Measurements from ENCODE around the gene KIF26B. TPM values are rescaled to one million over a fixed set of nuclear protein-coding genes. Genes with fewer than 3 reads are reported as not detected.
"Not testable (repeated sequence)": the region's sequence is repeated elsewhere in the genome, so short reads cannot be mapped to it uniquely, and the experiment has no call there.

Gene KIF26B
- polyA plus RNA-seq, 2 donors = 0.04 to 0.12 TPM

GRCh38 chr1:245327360-245327759 lies 172.6 kb downstream of the KIF26B start:
- WGBS, 2 donors = 72 to 73% methylated on average over 3 of the region's 3 CpGs
- Histone ChIP-seq H3K4me3 (ENCODE audit: low read depth in 1 of 2, low read length in 2 of 2) (no peak overlapping the region), H3K4me1 (ENCODE audit: control insufficient read depth in 2 of 2, insufficient read depth in 2 of 2, low read length in 1 of 2) (no peaks in the 10 kb centered on the region), H3K9me3 (ENCODE audit: control insufficient read depth in 2 of 2, insufficient read depth in 1 of 2, low read depth in 1 of 2, low read length in 1 of 2) (no peaks in the 10 kb centered on the region), H3K36me3 (ENCODE audit: control insufficient read depth in 2 of 2, insufficient read depth in 2 of 2, low read length in 1 of 2) (no peaks in the 10 kb centered on the region), H3K27ac (ENCODE audit: low read depth in 2 of 2, low read length in 1 of 2) (no peak overlapping the region), H3K27me3 (ENCODE audit: control insufficient read depth in 1 of 2, insufficient read depth in 2 of 2, low read length in 2 of 2) (no peaks in the 10 kb centered on the region)

GRCh38 chr1:245327842-245328241 lies 173.1 kb downstream of the KIF26B start:
- H3K9me3 ChIP-seq (ENCODE audit: control insufficient read depth in 2 of 2, insufficient read depth in 1 of 2, low read depth in 1 of 2, low read length in 1 of 2) = no peaks in the 10 kb centered on the region
- no peaks in the 10 kb centered on the region for H3K4me1 ChIP-seq (ENCODE audit: control insufficient read depth in 2 of 2, insufficient read depth in 2 of 2, low read length in 1 of 2)
- H3K27me3 ChIP-seq (ENCODE audit: control insufficient read depth in 1 of 2, insufficient read depth in 2 of 2, low read length in 2 of 2) = no peaks in the 10 kb centered on the region
- no peaks in the 10 kb centered on the region for H3K36me3 ChIP-seq (ENCODE audit: control insufficient read depth in 2 of 2, insufficient read depth in 2 of 2, low read length in 1 of 2)
- no peak overlapping the region for H3K27ac ChIP-seq (ENCODE audit: low read depth in 2 of 2, low read length in 1 of 2)
- H3K4me3 ChIP-seq (ENCODE audit: low read depth in 1 of 2, low read length in 2 of 2) = no peak overlapping the region
- WGBS, 2 donors = 91 to 96% methylated on average over 4 of the region's 4 CpGs

DNA sequence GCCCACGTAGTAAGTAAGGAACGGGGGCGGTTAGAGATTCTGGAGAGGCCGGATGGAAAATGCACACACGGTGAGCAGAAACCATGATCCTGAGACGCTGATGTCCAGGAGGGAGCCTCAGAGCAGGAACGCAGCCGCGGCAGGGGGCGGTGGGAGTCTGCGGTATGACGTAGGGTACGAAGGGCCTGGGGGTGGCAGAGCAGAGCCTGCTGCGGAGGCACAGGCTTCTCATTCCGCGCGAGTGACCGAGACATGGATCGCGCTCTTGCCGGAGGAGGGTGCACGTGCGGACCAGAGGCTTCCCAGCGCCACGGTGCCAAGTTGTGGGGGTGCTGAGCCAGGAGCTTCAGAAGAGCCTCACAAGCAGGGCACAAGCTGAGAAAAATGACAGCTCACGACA lies 176.2 kb downstream of the KIF26B start:
- WGBS, 2 donors = 95 to 96% methylated on average over 26 of the region's 26 CpGs
- H3K9me3 ChIP-seq (ENCODE audit: control insufficient read depth in 2 of 2, insufficient read depth in 1 of 2, low read depth in 1 of 2, low read length in 1 of 2) = no peaks in the 10 kb centered on the region

DNA sequence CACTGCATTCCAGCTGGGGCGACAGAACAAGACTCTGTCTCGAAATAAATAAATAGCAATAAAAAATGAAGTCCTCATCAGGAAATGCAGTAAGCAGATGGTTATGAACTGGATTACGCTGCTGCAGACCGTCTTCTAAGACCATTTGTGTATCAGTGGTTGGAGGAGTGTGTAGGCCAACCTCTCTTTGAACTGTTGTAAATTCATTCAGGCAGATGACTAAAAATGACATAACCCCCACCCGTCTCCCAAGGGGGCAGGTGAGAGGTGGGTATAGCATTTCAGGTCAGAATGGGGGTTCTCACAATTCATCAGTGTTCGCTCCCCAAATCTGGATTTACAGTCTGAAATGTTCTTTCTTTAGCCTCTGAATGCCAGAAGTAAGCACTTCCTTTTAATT lies 177.3 kb downstream of the KIF26B start:
- H3K4me3 ChIP-seq (ENCODE audit: low read depth in 1 of 2, low read length in 2 of 2) = no peak overlapping the region
- H3K36me3 ChIP-seq (ENCODE audit: control insufficient read depth in 2 of 2, insufficient read depth in 2 of 2, low read length in 1 of 2) = no peaks in the 10 kb centered on the region
- H3K27ac ChIP-seq (ENCODE audit: low read depth in 2 of 2, low read length in 1 of 2) = no peak overlapping the region
- H3K4me1 ChIP-seq (ENCODE audit: control insufficient read depth in 2 of 2, insufficient read depth in 2 of 2, low read length in 1 of 2) = peaks cover 0 to 5% of the 10 kb centered on the region in 2 donors
- no peaks in the 10 kb centered on the region for H3K27me3 ChIP-seq (ENCODE audit: control insufficient read depth in 1 of 2, insufficient read depth in 2 of 2, low read length in 2 of 2)
- no peaks in the 10 kb centered on the region for H3K9me3 ChIP-seq (ENCODE audit: control insufficient read depth in 2 of 2, insufficient read depth in 1 of 2, low read depth in 1 of 2, low read length in 1 of 2)
- 90 to 93% methylated on average over 6 of the region's 6 CpGs for WGBS, 2 donors

More for the DNA sequence above, 176.2 kb downstream of the KIF26B start:
- Histone ChIP-seq H3K4me3 (ENCODE audit: low read depth in 1 of 2, low read length in 2 of 2) (no peak overlapping the region), H3K27ac (ENCODE audit: low read depth in 2 of 2, low read length in 1 of 2) (no peak overlapping the region), H3K27me3 (ENCODE audit: control insufficient read depth in 1 of 2, insufficient read depth in 2 of 2, low read length in 2 of 2) (no peaks in the 10 kb centered on the region), H3K4me1 (ENCODE audit: control insufficient read depth in 2 of 2, insufficient read depth in 2 of 2, low read length in 1 of 2) (no peaks in the 10 kb centered on the region), H3K36me3 (ENCODE audit: control insufficient read depth in 2 of 2, insufficient read depth in 2 of 2, low read length in 1 of 2) (no peaks in the 10 kb centered on the region)

DNA sequence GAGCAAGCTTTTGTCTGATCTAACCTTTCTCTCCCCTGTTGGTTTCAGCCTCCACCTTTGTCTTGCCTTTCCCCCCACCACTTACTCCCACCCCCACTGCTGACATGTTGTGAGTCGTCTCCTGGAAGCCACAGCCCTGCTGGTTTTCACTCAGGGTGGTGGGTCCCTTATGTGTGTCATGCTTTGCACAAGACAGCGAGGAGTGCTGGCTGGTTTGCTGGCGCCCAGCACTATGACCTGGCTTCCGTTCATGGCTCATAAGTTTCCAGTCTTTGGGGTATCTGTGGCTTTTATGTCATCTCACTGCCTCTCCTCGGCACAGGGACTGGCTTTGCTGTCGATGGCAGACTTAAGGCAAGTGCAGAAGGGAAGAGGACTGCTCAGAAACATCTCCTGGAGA lies 177.7 kb downstream of the KIF26B start:
- Histone ChIP-seq H3K4me1 (ENCODE audit: control insufficient read depth in 2 of 2, insufficient read depth in 2 of 2, low read length in 1 of 2) (peaks cover 0 to 5% of the 10 kb centered on the region in 2 donors), H3K27ac (ENCODE audit: low read depth in 2 of 2, low read length in 1 of 2) (no peak overlapping the region), H3K27me3 (ENCODE audit: control insufficient read depth in 1 of 2, insufficient read depth in 2 of 2, low read length in 2 of 2) (no peaks in the 10 kb centered on the region), H3K9me3 (ENCODE audit: control insufficient read depth in 2 of 2, insufficient read depth in 1 of 2, low read depth in 1 of 2, low read length in 1 of 2) (no peaks in the 10 kb centered on the region), H3K4me3 (ENCODE audit: low read depth in 1 of 2, low read length in 2 of 2) (no peak overlapping the region), H3K36me3 (ENCODE audit: control insufficient read depth in 2 of 2, insufficient read depth in 2 of 2, low read length in 1 of 2) (no peaks in the 10 kb centered on the region)
- 72 to 79% methylated on average over 6 of the region's 6 CpGs for WGBS, 2 donors

DNA sequence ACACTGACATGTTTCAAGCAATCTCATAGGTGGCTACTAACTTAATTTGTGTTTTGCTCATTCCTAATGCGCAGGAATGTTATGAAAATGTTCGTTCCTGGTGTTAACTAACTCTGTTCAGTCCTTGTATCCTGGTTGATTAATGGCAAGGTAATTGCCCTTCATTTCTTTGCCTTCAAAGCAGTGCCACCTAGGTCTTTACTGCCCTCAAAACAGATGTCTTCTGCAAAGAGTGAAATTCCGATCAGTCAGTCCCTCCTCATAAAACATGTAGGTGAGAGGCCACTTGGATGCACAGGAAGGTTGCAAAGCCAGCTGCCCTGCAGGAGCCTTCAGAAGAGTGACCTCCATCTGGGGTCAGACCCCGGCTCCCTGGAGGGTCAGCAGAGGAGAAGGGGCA lies 179.4 kb downstream of the KIF26B start:
- peaks cover 0 to 5% of the 10 kb centered on the region in 2 donors for H3K4me1 ChIP-seq (ENCODE audit: control insufficient read depth in 2 of 2, insufficient read depth in 2 of 2, low read length in 1 of 2)
- no peak overlapping the region for H3K4me3 ChIP-seq (ENCODE audit: low read depth in 1 of 2, low read length in 2 of 2)
- 80 to 89% methylated on average over 4 of the region's 4 CpGs for WGBS, 2 donors
- H3K27me3 ChIP-seq (ENCODE audit: control insufficient read depth in 1 of 2, insufficient read depth in 2 of 2, low read length in 2 of 2) = no peaks in the 10 kb centered on the region
- H3K36me3 ChIP-seq (ENCODE audit: control insufficient read depth in 2 of 2, insufficient read depth in 2 of 2, low read length in 1 of 2) = no peaks in the 10 kb centered on the region
- no peak overlapping the region for H3K27ac ChIP-seq (ENCODE audit: low read depth in 2 of 2, low read length in 1 of 2)
- no peaks in the 10 kb centered on the region for H3K9me3 ChIP-seq (ENCODE audit: control insufficient read depth in 2 of 2, insufficient read depth in 1 of 2, low read depth in 1 of 2, low read length in 1 of 2)

DNA sequence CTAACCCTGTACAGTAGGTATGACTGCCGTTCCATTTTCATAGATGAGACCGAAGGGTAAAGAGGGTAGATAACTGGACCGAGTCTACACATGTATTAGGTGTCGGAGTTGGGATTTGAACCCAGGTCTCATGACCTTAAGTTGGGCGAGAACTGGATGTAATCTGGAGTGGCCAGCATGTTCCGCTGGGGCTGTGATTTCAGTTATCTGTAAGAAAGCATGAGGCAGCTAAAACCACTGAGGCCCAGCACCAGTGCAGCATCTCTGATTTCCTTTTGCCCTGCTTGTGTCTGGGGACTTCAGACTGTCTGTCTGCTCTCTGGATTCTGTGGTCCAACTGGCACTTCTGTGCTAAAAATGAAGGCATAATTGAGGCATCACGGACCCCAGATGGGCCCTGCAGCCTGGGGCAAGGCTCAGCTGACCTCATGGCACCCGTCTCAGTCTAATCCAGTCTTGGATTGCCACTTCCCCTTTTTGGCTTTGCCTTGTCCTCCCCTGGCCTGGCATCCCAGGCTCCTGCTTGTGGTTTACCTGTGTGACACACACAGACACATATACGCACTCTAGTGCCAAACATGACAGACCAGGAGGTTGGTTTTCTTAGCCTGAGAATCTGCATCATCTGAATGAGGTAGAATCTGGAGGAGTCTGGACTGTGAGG lies 180.2 kb downstream of the KIF26B start:
- WGBS, 2 donors = 91 to 94% methylated on average over 9 of the region's 9 CpGs
- no peaks in the 10 kb centered on the region for H3K27me3 ChIP-seq (ENCODE audit: control insufficient read depth in 1 of 2, insufficient read depth in 2 of 2, low read length in 2 of 2)
- no peaks in the 10 kb centered on the region for H3K9me3 ChIP-seq (ENCODE audit: control insufficient read depth in 2 of 2, insufficient read depth in 1 of 2, low read depth in 1 of 2, low read length in 1 of 2)

GRCh38 chr1:245335684-245336083 lies 180.9 kb downstream of the KIF26B start:
- H3K9me3 ChIP-seq (ENCODE audit: control insufficient read depth in 2 of 2, insufficient read depth in 1 of 2, low read depth in 1 of 2, low read length in 1 of 2); H3K27me3 ChIP-seq (ENCODE audit: control insufficient read depth in 1 of 2, insufficient read depth in 2 of 2, low read length in 2 of 2); H3K27ac ChIP-seq (ENCODE audit: low read depth in 2 of 2, low read length in 1 of 2); H3K36me3 ChIP-seq (ENCODE audit: control insufficient read depth in 2 of 2, insufficient read depth in 2 of 2, low read length in 1 of 2); H3K4me3 ChIP-seq (ENCODE audit: low read depth in 1 of 2, low read length in 2 of 2); H3K4me1 ChIP-seq (ENCODE audit: control insufficient read depth in 2 of 2, insufficient read depth in 2 of 2, low read length in 1 of 2): not testable (repeated sequence)
- 86 to 89% methylated on average over 21 to 22 of the region's 22 CpGs for WGBS, 2 donors

More for the DNA sequence above, 180.2 kb downstream of the KIF26B start:
- peaks cover 0 to 5% of the 10 kb centered on the region in 2 donors for H3K4me1 ChIP-seq (ENCODE audit: control insufficient read depth in 2 of 2, insufficient read depth in 2 of 2, low read length in 1 of 2)
- no peak overlapping the region for H3K27ac ChIP-seq (ENCODE audit: low read depth in 2 of 2, low read length in 1 of 2)
- no peak overlapping the region for H3K4me3 ChIP-seq (ENCODE audit: low read depth in 1 of 2, low read length in 2 of 2)
- H3K36me3 ChIP-seq (ENCODE audit: control insufficient read depth in 2 of 2, insufficient read depth in 2 of 2, low read length in 1 of 2) = no peaks in the 10 kb centered on the region

DNA sequence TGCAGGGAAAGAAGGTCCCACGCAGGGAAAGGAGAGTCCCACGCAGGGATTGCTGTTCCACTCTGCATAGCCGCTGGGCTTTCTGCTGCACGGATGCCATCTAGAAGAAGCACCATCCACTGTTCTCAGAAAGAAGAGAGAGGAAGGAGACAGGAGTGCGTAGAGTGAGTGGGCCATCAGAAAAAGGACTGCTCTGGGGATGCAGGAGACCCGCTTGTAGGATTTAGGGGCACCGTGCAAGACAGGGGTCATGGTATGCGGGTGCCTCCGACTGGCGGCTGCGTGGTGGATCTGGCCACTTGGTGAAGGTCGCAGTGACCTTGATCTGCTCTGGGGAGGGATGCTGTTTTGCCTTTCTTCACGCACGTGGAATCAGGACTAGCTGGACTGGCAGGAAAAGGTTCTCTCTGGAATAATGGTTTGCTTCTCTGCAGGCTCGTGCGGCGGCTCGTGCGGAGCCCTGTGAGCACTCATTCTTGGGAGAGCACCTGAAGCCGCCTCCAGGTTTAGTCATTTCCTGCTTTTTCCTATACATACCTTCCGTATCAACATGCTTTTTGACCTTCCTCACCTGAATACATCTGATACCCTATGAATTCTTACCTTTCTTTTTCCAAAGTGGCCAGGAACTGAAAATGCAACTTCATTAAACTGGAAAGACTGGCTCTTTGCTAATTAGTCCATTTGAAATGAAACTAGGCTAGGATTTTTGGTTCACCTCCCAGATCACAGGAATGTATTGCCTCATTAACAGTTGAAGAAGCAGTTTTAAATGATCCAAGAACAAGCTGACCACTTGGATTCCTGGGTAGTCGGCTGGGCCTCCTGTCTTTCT lies 181.6 kb downstream of the KIF26B start:
- H3K27me3 ChIP-seq (ENCODE audit: control insufficient read depth in 1 of 2, insufficient read depth in 2 of 2, low read length in 2 of 2) = no peaks in the 10 kb centered on the region
- WGBS, 2 donors = 66 to 69% methylated on average over 22 of the region's 22 CpGs
- H3K4me1 ChIP-seq (ENCODE audit: control insufficient read depth in 2 of 2, insufficient read depth in 2 of 2, low read length in 1 of 2) = peaks cover 0 to 5% of the 10 kb centered on the region in 2 donors
- H3K9me3 ChIP-seq (ENCODE audit: control insufficient read depth in 2 of 2, insufficient read depth in 1 of 2, low read depth in 1 of 2, low read length in 1 of 2) = no peaks in the 10 kb centered on the region
- no peaks in the 10 kb centered on the region for H3K36me3 ChIP-seq (ENCODE audit: control insufficient read depth in 2 of 2, insufficient read depth in 2 of 2, low read length in 1 of 2)
- H3K27ac ChIP-seq (ENCODE audit: low read depth in 2 of 2, low read length in 1 of 2) = no peak overlapping the region
- no peak overlapping the region for H3K4me3 ChIP-seq (ENCODE audit: low read depth in 1 of 2, low read length in 2 of 2)

DNA sequence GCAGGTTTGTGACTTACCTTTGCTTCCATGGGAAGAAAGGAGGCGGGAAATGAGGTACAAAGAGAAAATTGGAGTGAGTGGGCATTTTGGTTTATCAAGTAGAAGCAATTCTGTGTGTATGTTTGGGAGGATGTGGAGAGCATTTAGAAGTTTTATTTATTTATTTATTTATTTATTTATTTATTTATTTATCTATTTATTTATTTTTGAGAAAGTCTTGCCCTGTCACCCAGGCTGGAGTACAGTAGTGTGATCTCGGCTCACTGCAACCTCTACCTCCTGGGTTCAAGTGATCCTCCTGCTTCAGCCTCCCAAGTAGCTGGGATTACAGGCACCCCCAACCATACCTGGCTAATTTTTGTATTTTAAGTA lies 182.2 kb downstream of the KIF26B start:
- H3K9me3 ChIP-seq (ENCODE audit: control insufficient read depth in 2 of 2, insufficient read depth in 1 of 2, low read depth in 1 of 2, low read length in 1 of 2); H3K36me3 ChIP-seq (ENCODE audit: control insufficient read depth in 2 of 2, insufficient read depth in 2 of 2, low read length in 1 of 2); H3K27me3 ChIP-seq (ENCODE audit: control insufficient read depth in 1 of 2, insufficient read depth in 2 of 2, low read length in 2 of 2); H3K4me1 ChIP-seq (ENCODE audit: control insufficient read depth in 2 of 2, insufficient read depth in 2 of 2, low read length in 1 of 2); H3K4me3 ChIP-seq (ENCODE audit: low read depth in 1 of 2, low read length in 2 of 2); H3K27ac ChIP-seq (ENCODE audit: low read depth in 2 of 2, low read length in 1 of 2): not testable (repeated sequence)
- 95% methylated on average over 2 of the region's 2 CpGs for WGBS, 2 donors
